OCI-M2 (cell line): ENCODE results near the gene PDE6G.

Source experiments
- DNase-seq: peaks from one replicate; lab custom pipeline; 2025; ENCODE audit not compliant: unreplicated experiment; lab: John Stamatoyannopoulos, UW

PDE6G gene

DNA sequence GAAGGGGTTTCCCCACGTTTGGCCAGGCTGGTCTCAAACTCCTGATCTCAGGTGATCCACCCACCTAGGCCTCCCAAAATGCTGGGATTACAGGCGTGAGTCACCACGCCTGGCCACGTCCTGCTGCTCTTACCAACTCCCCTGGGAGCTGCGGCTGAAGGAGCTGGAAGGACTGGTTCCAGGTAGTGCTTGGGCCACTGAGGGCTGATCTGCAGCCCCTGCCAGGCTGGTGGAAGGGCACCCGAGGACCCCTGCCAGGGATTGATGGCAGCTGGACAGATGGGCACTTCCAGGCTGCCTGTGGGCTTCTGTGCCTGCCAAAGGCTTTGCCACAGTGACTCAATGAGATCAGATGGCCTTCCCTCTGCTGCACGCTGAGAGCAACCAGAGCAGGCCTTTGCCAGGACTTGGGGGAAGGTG, 7.7 kb upstream of the PDE6G start:
- no peak for DNase-seq

DNA sequence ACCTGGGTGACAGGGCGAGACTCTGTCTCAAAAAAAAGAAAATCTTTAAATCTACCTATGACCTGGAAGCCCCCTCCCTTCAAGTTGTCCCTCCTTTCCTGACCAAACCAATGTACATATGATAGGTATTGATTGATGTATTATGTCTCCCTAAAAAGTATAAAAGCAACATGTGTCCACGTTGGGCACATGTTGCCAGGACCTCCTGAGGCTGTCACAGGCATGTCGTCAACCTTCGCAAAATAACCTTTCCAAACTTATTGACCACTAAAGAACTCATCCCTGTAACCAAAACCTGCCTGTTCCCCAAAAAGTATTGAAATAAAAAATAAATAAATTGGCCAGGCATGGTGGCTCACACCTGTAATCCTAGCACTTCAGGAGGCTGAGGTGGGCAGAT, 5.7 kb upstream of the PDE6G start:
- no peak for DNase-seq

DNA sequence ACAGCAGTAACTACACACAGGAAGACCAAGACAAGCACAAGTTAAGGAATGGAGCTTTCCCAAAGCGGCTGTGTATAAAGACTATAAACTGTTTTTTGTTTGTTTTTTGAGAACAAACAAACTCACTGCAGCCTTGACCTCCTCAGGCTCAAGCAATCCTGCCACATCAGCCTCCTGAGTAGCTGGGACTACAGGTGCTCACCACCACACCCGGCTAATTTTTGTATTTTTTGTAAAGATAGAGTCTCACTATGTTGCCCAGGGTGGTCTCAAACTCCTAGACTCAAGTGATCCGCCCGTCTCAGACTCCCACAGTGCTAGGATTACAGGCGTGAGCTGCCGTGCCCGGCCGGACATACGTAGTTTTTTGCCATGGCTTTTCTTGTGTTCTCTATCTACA, 4.1 kb upstream of the PDE6G start:
- no peak for DNase-seq

DNA sequence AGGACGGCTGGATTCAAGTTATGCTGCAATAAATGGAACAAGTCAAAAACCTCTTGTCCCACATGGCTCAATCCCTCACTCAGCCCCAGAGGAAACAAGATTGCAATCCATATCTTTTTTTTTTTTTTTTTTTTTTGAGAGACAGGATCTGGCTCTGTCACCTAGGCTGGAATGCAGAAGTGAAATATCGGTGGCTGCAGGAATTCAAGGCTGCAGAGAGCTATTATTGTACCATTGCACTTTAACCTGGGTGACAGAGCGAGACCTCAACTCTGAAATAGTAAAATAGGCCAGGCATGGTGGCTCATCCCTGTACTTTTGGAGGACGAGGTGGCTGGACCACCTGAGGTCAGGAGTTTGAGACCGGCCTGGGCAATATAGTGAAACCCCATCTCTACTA, 2.7 kb upstream of the PDE6G start:
- DNase-seq, result no peak

DNA sequence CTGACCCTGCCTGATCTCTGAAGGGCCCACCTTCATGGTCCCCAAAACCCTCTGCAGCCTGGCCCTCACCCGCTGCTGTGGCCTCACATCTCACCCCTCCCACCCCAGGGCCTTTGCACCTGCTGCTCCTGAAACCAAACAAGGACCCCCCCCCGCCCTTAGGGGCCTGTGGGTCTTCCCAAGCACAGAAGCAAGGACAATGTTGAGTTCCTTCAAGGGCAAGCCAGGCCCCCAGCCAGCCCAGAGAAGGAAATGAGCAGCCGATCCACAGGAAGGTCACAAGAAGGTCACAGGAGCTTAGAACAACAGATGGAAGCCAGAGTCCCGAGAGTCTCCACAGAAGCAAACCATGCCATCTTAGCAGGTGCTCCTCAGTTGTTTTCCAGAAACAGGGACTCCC, 493 bp upstream of the PDE6G start:
- DNase-seq, result no peak

DNA sequence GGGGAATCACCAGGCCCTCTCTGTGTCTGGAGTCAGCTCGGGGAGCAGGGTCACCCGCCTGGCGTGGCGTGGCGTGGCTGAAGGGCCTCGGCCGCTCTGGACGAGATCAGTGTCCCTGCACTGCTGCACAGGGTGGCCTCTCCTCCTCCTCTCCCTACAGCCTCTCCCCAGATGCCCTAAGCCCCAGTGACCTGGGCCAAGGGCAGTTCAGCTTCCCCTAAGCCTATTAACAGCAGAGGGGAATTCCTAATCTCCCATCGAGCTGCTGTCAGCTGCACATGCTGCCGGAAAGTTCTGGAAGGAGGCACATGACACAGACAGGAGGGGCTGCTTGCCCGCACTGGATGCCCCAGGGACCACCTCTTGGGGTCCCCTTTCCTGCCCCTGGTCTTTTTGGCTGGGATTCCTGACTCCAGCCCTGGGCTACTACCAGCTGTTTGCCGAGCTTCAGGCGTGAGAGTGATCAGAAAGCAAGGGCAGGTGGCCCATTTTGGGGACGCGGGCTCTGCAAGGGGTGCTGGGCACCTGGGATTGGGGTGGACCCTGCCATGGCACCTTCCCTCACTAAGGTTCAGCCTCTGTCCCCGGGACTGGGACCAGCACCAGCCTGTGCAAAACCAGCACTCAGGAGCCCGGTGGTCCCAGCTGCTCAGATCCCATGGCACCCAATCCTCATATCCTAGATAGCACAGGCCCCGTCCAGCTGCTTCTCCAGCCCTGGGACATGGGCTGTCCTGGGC, 794 bp downstream of the PDE6G start:
- no peak for DNase-seq

DNA sequence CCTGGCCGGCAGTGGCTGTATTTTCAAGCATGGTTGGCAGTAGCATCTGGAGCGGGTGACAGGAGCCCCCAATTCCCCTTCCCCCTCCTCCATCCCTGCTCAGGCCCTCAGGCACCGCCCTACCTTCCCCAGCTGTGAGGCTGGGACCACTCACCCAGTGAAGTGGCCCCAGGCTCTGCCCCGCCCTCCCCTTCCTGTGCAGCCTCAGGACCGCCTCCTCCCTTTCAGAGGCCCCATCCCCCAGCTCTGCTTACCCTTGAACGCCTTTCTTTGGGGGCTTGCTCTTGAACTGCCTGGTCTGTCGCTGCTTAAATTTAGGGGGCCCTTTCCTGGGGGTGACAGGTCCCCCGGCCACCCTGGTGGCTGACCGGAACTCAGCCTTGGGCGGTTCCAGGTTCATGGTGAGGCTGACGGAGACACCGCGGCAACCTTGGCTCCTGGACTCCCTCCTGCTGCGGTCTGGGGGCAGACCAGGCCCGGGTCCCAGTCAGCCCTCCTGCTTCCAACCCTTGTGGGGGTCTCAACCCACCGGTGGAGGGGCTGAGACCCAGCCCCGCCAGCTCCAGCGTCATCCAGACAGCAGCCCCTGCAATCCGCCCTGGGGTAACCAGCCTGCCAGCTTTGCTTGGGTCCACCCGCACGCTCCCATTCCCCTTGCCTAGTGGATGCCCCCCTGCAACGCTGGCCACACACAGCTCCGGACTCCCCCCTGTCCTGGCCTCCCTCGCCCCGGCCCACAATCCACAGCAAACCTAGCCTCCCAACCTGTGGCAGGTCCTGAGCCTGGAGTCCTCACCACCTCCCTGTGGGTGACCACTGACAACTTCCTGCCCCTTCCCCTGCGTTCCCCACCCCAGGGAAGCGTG, 3.2 kb downstream of the PDE6G start:
- no peak for DNase-seq

DNA sequence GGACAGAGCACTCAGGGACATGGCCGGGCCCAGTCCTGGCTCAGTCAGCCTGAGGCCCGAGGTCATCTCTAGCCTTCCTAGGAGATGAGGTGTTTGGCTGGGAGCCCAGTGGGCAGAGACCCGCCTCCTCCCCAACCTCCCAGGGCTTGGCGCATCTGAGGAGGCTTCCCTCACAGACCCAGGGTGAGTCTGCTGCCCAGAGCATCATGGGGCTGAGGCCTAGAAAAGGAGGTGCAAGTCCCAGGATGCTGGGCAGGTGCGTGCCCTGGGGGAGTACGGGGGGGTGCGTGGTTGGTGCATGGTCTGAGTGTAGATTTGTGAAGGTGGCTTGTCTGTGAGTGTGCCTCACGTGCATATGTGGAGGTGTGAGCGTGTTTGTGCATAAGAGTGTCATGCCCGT, 4.7 kb downstream of the PDE6G start:
- DNase-seq, result no peak

DNA sequence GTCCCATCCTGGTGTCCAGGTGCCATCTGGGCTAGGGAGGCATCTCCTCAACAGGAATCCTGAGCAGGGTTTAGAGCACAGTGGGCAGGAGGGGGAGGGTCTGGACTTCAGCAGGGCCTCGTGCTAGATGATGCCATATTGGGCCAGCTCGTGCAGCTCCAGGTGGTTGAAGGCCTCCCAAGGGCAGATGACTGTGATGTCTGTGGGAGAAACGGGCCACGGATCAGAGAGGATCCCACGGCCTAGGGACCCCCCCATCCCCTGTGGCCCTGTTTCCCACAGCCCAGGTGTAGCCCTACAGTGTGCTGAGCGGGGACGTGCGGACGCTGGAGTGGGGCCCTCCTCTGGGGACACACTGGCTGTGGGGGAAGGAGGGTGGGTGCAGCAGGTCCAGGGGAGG, 5.4 kb downstream of the PDE6G start:
- no peak for DNase-seq

DNA sequence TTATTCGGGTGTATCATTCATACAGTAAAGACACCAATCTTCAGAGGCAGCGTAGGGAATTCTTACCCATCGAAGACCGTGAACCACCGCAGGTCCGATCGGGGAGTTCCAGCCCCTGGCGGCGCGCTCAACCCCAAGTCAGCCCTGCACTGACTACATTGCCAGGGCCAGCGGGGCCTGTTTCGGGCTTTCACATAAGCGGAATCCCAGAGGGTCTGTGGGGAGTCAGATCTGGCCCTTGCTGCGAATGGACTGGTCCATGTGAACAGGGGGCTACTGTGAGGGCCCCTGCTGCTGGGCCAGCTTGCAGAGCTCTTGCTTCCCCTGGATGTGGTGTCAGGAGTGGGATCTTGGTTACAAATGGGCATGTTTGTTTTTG, 7.6 kb downstream of the PDE6G start:
- DNase-seq, result no peak

DNA sequence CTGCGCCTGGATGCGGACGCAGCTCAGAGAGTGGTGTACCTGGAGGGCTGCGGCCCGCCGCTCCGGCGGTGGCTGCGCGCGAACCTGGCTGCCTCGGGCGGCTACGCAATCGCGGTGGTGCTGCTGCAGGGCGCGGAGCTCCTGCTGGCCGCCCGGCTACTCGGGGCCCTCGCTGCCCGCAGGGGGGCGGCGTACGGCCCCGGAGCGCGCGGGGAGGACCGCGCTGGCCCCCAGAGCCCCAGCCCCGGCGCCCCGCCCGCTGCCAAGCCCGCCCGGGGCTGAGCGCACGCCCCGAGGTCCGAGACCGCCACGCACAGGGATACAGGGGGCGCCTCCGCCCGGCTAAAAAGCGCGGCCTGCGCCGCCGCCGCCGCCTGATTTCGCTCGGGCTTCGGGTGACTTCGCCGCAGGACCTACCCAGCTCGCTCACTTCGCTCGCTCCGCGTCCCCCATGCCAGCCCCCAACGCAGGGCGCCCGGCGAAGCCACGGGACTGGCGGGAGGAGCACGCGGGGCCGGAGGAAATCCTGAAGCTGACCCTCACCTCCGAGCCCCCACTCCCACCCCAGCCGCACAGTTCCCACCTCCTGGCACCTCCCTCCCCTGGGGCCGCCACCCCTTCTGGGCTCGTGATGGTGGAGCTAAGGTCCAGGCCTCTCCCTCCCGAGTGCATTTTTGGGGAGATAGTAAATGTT, 8.2 kb downstream of the PDE6G start:
- DNase-seq, result no peak

DNA sequence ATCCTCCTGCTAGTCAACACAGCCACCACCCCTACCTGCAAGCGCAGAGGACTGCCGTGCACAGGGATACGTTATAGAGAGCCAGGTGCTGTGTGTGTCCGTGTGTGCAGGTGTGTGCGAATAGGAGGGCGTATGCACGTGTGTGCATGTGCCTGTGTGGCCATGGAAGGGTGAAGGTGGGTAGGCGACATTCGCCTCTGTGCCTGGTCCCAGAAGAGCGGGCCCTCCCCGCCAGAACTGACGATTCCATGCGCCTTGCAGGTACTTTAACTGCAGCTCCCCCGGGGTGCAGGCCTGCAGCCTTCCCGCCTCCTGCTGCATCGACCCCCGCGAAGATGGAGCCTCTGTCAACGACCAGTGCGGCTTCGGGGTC, 8.7 kb downstream of the PDE6G start:
- no peak for DNase-seq

DNA sequence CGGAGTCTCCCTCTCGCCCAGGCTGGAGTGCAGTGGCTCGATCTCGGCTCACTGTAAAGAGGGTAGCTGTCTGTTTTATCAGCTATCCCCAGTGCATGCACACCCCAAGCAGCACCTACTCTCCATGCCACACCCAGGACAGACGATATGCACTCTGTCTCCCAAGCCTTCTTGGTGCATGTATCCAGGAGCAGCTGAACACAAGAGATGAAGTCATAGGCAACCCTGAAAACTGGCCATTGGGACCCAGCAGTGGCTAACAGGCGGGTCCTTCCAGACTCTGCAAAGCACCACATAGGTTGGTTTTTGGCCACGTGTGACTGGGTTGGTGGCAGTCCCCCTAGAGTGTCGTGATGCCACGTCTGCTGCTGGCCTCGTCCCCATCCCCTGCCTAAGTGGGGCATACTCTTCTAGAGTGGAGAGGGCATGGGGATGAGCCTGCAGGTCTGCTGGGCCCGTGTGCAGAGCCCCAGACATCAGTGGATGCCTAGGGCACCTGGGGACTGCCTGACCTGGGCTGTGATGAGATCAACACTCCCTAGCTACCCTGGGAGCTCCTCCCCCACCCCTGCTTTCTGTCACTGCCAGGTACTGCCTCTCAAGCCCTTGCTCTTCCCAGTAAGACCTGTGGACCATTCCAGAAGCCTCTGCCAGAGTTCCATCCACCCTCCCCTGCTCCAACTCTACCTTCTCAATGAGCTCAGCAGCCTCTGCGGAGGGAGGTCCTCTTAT, 9.3 kb downstream of the PDE6G start:
- DNase-seq, result no peak

DNA sequence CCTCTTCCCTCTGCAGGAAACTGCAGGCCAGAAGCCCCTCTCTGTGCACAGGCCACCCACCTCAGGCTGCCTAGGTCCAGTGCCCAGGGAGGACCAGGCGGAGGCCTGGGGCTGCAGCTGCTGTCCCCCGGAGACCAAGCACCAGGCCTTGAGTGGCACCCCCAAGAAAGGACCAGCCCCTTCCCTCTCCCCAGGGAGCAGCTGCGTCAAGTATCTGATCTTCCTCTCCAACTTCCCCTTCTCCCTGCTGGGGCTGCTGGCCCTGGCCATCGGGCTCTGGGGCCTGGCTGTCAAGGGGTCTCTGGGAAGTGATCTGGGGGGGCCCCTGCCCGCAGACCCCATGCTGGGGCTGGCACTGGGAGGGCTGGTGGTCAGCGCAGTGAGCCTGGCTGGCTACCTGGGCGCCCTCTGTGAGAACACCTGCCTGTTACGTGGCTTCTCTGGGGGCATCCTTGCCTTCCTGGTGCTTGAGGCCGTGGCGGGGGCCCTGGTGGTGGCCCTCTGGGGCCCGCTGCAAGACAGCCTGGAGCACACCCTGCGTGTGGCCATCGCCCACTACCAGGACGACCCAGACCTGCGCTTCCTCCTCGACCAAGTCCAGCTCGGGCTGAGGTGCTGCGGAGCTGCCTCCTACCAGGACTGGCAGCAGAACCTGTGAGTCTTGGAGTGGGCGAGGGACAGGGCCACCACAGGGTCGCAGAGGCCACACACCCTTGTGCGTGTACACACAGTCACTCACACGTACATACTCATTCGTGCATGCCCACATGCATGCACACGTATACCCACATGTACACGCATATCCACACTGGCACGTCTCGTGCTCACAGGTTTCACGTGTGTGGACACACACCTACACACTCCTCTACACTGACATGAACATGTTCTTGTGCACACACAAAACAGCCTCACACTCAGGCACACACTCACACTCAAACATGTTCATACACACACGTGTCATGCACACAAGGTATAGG, 11.1 kb downstream of the PDE6G start:
- no peak for DNase-seq

DNA sequence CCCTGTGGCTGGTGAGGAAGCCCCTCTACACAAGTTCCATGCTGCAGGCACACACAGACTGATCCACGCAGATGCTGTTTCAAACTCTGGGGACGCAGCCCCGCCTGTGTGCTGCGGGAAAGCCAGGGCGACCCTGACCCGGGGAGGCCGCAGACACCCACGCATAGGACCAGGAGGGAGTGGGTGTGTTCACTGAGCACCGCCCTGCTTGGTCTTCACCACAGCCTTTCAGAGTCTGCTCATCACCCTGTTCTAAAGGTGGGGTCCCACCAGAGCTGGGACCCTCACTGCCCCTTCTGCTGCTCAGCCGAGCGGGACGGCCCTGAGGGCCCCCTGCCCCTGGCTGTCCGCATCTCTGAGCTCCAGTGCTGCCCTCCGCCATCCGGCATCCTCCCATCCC, 11.8 kb downstream of the PDE6G start:
- no peak for DNase-seq

DNA sequence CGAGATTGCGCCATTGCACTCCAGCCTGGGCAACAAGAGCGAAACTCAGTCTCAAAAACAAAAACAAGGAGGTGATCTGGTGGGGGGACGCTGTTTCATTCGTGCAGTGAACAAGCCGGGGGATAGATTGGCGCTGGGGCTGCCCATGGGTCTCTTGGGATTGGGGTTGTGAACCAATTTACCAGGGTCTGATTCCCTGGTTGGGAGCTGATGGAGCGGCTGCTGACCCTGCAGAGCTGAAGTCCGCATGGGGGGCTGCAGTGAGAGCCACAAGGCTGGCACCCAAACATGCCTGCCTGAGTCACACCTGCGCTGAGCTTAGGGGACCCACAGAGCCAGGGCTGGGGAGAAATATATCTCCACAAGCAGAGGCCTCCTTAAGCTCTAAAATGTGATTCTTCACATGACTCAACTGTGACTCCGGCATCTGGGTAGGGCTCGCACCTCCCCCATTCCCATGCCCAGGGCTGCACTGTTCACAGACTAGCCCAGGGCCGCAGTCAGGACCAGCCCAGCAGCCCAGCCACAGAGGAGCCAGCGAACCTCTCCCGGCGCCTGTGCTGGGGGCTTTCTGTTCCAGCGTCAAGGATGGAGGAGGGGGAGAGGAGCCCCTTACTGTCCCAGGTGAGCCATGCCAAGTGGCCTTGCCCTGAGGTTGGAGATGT, 14.4 kb downstream of the PDE6G start:
- DNase-seq, result no peak

DNA sequence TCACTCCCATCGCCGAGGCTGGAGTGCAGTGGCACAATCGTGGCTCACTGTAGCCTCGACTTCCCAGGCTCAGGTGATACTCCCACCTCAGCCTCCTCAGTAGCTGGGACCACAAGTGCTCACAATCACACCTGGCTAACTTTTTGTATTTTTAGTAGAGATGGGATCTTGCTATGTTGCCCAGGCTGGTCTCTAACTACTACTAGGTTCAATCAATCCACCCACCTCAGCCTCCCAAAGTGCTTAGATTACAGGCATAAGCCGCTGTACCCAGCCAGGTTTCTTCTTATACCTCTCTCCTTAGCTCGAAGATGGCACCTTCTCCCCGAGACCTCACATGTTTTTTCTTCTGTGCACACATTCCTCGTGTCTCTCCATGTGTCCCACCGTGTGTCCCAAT, 16.3 kb downstream of the PDE6G start:
- DNase-seq, result no peak

DNA sequence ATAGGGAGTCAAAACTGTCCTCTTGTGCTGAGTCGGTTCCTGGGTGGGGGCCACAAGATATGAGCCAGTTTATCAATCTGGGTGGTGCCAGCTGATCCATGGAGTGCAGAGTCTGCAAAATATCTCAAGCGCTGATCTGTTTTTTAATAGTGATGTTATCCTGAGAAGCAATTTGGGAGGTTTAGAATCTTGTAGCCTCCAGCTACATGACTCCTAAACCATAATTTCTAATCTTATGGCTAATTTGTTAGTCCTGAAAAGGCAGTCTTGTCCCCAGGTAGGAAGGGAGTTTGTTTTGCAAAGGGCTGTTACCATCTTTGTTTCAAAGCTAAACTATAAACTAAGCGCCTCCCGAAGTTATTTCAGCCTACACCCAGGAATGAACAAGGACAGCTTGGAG, 17.7 kb downstream of the PDE6G start:
- DNase-seq, result no peak

DNA sequence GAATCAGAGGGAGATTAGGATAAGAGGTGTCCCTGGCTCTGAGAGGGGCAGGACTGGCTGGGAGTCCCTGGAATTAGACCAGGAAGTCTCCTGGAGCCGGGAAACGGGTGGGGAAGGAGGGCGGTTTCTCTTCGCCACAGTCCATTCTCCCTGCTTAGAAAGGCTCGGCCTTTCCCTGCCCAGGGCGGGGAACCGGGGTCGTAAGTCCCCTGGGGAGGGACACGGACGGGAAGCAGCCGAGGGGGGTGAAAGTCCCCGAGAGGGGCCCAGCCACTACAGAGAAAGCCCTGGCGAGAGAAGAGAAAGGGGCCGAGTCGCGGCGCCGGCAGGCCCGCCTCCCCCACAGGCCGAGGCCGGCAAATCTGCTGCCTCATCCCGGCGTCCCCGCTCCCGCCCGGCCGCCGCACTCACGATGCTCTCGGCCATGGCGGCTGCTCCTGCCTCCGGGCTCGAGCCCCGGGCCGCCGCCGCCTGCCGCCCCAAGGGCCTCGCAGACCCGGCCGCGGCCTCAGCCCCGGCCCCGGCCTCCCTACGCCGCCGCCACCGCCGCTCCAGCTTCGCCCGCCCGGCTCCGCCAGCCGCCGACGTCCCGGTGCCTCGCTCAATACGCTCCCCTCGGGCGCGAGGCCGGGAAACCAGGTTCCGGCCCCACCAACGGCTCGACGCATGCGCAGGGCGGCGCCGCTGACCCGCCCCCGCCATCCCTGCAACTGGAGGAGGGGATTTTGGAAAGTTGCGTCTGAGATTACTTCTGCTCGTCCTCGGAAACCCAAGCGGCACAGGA, 19.6 kb downstream of the PDE6G start, which contains the start of the genes NPLOC4 and TSPAN10:
TSS of gene NPLOC4 (minus strand) at position 608 of the 784 bp plus-strand sequence. CDS start at position 426, 182 bp downstream.
TSS of gene TSPAN10 (plus strand) at position 692 of the 784 bp plus-strand sequence. CDS start 5,217 bp downstream, outside the sequence.
- peak; percentile 37 for DNase-seq
